ELF-1 (cell line): ENCODE measurements around the gene CCDC12.

Experiments used
- DNase-seq: peaks from one replicate; pipeline ENCODE4 v3.0.0-alpha.2; 2016; ENCODE audit warnings: low read depth, low spot score

The CCDC12 gene

GRCh38 chr3:46876313-46877300 lies 99.9 kb downstream of the CCDC12 start:
- peak; percentile 64 for DNase-seq

GRCh38 chr3:46875560-46875959 lies 101.0 kb downstream of the CCDC12 start:
- DNase-seq, result no peak

- no peak for DNase-seq
Observed at GRCh38 chr3:46874430-46874829, 102.1 kb downstream of the CCDC12 start.

GRCh38 chr3:46873521-46873920 lies 103.0 kb downstream of the CCDC12 start:
- no peak for DNase-seq
